Myocyte (in vitro differentiated cells): ENCODE results near the gene CABP4. TPM values are rescaled to one million over a fixed set of nuclear protein-coding genes. Genes with fewer than 3 reads are reported as not detected.
A peak's percentile ranks its signal among the peaks of the same experiment; 100 is the strongest.

Experiments
- DNase-seq: peaks from one replicate; pipeline ENCODE4 v3.0.0-alpha.2; 2012; ENCODE audit warnings: low read depth
- total RNA-seq: library from RNA; depleted of rRNA; stranded (reverse); fragments of >200 nt; gene quantifications from 2 replicates; pipeline ENCODE4 v1.2.3, GENCODE V29; 2014

Gene CABP4
- total RNA-seq, 1 donor from 2014 or later = 1.7 TPM

- DNase-seq = no peak
Observed at GRCh38 chr11:67494371-67495233, 39.4 kb downstream of the CABP4 start.

DNA sequence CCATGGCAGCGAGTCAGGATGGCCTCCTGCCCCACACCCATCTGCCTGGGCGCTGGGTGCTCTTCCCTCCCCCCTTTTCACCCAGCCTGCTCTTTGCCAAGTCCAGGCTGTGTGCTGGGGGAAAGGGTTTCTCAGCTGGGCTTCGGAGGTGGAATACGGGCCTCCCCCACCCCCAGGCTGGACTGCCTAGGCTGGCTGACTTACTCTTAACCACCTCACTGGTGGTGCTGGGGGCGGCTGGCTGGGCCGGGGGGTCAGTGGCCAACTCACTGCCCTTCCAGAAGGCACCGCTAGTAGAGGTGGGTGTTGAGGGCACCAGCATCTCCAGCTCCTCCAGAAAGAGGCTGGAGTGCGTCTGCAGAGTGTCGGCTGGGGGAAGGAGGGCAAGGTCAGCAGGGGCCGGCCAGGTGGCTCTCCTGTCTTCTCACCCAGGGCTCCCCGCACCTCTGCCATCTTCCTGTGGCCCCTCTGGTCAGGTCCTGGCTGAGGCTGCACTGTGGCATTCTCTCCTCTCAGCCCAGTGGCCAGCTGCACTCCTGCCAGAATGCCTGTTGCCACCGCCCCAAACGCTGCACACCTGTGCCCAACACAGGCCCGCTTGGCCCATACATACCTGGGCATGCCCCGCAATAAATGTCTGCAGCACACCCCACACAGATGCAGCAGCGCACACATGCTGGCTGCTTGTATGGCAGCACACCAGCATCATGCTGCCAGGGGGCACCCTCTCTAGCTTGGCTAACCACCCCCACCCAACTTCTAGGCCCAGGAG lies 40.3 kb downstream of the CABP4 start:
- DNase-seq = no peak

DNA sequence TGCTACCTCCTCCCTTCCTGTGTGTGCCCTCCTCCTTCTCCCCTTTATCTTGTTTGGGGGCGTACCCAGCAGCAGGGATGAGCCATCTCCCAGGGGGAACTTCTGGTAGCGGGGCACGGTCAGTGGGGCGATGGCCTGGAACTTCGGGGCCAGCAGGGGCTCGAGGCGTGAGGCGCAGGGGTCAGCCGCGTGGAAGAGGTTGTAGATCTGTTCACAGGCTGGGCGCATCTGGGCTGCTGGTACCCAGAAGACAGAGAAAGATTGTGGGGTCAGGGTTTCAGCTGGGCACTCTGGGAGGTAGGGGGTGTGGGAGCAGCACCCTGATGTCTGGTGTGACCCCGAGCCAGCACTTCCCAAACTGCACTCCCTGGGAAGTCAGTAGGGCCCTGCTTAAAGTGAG lies 41.0 kb downstream of the CABP4 start:
- DNase-seq = no peak

DNA sequence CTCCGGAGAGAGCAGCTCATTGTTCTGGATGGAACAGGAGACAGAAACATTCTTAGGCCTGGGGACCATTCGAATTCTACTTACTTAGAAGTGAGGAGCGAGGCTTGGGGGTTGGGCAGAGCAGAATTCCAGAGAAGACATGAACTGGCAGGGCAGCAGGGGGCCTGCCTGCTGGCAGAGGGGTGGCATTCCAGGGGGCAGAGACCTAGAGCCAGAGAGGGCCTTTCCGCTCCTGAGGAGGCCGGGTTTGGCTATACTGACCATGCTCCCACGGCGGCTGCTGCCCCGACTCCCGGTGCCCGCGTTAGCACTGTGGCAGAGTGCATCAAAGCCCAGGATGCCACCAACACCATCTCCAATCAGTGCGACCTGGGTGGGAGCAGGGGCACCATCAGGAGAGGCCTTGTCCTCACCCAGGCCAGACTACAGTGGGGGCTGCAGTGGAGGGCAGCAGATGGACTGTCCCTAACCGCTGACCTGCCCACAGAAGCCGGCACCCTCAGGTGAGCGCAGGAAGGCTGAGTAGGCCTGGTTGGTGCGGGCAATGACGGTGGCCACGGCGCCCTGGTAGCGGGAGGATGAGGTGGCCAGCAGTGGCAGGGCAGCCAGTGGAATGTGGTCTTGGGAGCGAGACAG lies 42.6 kb downstream of the CABP4 start:
- DNase-seq = no peak

DNA sequence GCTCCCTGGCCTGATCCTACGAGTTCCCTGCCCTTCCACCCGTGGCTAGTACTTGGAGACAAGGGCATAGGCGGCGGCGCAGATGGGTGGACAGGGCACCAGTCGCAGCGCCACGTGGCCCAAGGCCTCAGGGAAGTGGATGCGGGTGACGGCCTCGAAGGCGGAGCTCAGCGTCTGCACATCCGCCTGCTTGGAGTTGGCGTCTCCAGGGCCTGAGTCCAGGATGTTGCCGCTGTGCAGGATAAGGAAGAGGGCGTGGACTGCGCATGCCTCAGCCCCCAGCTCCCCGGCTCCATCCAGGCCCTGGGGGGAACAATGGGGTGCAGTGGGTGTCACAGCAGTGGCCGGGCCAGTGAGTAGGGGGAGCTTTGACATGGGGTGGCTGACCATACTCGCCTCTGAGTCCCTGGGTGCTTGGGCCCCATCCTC lies 43.4 kb downstream of the CABP4 start:
- no peak for DNase-seq

DNA sequence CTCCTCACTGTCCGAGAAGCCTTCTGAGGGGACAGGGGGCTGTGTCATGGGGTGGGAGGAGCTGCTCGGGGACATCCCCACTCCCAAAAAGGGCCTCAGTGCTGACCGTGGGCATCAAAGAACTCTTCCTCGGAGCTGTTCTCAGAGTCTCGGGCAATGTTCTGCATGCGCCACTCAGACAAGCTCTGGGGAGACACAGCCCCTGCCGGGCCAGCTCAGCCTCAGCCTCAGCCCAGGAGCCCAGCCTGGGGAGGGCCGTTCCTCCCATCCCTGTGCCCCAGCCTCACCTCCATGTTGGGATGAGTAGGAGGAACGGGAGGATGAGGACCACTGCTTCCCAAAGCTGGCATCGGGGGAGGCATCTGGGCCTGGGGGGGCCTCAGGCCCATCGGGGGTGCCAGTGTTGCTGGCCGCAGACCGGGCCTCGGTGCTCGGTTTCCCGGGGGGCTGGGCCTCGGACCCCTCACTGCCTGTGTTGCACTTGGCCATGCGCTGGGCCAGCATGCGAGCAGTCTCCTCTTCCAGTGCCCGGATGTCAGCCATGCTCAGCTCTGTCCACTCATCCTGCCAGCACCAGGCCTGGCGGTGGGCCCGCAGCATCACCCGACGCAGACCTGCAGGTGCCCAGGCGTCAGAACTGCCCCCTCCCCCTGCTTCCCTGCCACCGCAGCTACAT lies 44.8 kb downstream of the CABP4 start:
- DNase-seq = no peak

DNA sequence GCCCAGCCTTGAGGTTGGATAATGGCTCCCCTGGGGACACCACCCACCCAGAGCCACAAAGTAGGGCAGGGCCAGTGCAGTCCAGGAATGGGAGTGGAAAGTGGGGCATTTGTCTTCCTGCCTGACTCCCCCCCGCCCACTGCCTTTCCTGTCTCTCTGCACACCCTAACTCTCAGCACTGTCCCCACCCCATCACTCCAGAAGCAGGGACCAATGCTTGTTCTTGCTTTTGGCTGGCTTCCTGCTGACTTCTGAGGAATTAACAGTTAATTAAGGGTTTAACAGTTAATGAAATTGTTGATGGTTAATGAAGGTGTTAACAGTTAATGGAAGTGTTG lies 45.3 kb downstream of the CABP4 start:
- DNase-seq = no peak

GRCh38 chr11:67500831-67501715 lies 45.9 kb downstream of the CABP4 start:
- no peak for DNase-seq

- DNase-seq = no peak
Observed at GRCh38 chr11:67501854-67502253, 46.7 kb downstream of the CABP4 start.

DNA sequence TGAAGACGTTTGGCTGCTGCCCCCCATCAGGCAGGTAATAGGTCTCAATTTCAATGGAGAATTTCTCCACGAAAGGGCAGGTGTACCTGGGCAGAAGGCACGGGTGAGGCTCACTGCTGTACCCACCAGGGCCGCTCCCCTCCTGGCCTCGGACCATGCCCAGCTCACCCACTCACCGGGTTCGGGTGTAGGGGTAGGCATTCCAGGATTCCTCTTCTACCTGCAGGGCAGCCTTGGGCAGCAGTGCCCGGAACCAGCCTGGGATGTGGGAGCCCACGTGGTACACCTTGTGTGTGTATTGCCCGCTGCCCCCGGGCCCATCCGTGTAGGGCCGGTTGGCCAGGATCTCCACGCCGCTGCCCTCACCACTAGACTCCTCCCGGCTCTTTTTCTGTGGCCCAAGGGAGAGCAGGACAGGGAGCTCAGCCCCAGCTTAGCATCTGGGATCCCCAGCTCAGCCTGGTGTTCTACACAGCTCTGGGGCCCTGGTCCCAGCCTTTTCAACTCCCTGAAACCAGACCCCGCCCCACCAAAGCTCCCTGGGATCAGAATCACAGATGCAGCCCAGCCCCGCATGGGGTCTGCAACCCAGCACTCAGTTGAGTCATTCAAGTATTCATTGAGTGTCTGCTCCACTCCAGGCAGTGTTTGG lies 47.3 kb downstream of the CABP4 start:
- DNase-seq = no peak

DNA sequence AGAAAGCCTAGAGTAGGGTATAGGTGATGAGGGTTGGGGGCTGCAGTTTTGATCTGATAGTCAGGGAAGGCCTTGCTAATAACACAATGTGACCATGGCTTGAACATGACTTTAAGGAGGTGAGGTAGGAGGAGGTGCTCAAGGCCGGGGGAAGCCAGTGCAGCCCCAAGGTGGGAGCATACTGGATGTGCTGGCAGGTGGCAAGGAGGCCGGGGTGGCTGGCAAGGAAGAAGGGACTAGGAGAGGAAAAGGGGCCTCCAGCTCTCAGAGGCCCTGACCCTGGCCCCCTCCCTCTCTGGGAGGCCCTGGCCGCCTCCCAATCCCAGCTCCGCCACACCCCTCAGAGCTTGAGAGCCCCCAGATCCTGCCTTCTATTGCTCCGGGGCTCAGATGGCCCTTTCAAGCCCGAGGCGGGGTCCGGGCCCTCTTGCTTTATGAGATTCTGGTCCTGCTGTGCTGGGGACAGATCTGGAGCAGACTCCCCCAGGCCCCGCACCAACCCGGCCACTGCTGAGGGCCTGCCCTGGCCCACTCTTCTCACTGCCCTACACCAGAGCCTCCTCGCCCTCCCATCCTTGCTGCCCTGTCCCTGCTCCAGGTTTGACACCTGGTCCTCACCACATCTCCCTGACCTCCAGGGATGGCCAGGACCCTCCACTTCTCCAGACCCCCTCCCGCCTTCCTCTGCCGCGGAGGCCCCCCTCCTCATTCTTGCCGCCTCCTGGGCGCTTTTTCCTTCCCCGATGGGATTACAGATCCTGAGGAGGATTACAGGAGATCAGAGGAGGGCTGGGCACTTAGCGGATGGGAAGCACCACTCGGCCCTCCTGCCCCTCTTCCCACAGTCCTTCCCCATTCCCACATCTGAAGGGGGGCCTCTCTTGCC lies 48.2 kb downstream of the CABP4 start:
- no peak for DNase-seq

- peak; percentile 13 for DNase-seq
Observed at GRCh38 chr11:67504005-67504949, 49.1 kb downstream of the CABP4 start.

DNA sequence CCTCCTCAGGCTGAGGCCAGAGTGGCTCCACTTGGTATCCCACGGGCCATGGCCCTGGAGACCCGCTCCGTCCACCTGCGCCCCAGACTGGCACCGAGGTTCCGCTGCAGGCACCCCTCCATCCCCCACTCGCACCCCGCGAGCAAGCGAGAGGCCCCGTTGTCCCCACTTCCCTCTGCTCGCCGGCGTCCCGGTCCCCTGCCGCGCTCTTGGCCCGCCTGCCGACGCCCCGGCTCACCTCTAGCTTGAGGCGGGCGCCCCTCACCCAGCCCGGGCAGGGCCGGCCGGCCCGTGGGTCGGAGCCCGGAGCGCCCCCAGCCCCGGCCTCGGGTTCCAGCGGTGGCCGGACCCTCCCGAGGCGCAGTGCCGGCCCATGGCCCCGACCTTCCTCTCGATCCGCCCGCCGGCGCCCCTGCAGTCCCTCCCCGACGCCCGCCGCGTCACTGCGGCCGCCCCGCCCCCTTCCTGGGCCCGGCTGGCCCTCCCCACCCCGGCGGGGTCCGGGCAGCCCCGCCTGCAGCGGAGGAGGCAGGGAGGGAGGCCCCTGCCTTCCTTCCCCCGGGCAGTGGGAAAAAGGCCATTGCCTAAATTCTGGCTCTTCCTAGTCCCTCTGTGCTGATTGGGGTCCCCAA lies 49.9 kb downstream of the CABP4 start, which contains the start of gene PITPNM1:
TSS of gene PITPNM1 (minus strand) at position 414 of the 632 bp plus-strand sequence. CDS start 1,183 bp downstream, outside the sequence.
- peak; percentile 63 for DNase-seq

DNA sequence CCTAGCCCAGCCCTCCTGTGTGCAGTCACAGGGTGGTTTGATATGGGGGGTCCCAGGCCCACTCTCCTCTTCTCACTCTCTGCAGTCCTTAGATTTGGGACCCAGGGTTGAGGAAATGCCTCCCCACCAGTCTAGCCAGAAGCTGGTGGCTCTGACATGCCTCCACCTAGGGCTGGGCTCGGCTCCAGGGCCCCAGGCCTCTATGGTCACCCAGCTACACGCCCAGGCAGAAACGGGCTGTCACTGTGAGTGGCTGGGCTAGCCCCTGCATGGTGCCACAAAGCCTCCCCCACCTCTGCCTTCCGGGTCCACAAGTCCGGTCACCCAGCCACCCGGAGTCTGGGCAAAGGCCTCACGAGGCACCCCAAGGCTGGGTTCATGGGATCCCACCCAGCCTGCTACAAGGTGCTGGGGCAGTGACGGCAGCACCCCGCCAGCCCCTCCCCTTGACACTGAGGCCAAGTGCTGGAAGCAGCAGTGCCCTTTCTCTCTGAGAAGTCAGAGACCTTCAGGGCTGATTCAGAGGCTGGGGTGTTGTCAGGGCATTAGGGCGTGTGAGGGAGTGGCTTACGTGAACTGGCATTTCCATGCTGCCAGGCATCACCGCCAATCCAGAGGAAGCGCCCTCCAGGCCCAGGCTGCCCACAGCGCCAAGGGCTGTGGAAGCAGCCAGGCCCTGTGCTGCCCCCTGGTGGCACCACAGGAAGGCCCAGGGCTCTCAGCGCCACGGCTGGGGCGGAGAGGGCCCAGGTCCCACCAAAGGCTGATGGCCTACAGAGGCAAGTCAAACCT lies 50.6 kb downstream of the CABP4 start:
- peak; percentile 97 for DNase-seq

DNA sequence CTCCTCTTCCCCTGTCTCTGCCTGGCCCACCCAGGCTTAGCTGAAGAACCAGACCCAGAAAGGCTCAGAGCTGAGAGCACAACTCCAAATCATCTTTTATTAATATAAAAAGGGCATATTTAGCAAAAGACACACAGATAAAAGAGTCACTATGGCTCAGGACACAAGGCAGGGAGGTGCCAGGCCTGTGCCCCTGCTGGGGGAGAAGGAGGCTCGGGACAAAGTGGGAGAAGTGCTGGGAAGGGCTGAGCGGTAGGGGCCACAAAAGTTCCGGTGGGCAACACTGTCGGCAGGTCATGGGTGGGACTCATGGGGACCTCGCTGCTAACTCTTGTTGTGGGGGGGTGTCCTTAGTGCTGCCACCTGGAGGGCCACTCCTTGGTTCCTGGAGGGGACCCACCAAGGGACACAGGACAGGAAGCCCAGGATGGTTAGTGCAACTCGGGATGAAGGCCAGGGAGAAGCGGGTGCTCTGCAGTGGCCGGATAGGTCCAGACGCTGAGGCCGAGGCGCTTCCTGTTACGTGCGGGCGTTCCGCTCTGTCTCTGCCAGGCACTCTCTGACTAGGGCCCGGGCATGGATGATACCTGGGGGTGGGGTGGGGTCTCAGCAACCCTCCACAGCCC lies 51.4 kb downstream of the CABP4 start:
- DNase-seq = no peak
